T-helper 2 cell treated with Interferon-gamma antibody and Interleukin-4, amounts not matched to agents 100 ng/mL and 5 ng/mL, for 36 hours (primary cell): Measurements from ENCODE around the gene GARIN5A. TPM values are rescaled to one million over a fixed set of nuclear protein-coding genes. Genes with fewer than 3 reads are reported as not detected.
"Not testable (repeated sequence)": the region's sequence is repeated elsewhere in the genome, so short reads cannot be mapped to it uniquely, and the experiment has no call there.

ENCODE experiments used
- intact Hi-C: fragments of 100-400 bp; cut with micrococcal nuclease; formaldehyde crosslinking; loops from one replicate; pipeline ENCODE4 v1.15.1; 2023
- total RNA-seq: library from RNA; stranded (reverse); gene quantifications from 2 replicates; pipeline ENCODE4 v1.2.3, GENCODE V29; 2022

GARIN5A gene
- total RNA-seq, 1 donor from 2014 or later = 0.36 TPM

DNA sequence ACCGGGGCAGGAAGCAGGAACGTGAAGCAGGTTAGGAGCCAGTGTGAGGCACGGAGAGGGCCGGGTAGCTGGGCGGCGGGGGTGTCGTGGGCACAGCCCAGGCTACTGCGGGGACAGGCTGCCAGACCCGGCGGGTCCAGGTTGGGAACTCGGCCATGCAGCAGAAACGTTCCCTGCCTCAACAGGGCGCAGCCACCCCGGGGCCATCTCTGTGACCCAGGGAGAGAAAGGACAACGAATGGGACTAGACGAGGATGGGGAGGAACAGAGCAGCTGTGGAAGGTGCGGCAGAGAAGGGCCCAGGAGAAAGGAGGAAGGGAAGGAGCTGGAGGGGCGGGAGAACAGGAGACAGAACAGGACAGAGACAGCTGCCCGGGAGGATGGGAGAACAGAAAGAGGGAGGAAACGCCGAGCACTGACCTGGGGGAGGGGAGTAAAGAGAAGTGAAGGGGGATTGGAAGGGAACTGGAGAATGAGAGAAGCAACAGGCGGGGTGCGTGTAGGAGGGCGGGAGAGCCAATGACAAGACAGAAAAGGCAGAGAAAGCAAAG, 12.9 kb upstream of the GARIN5A start:
- intact Hi-C loops = no loop called here

DNA sequence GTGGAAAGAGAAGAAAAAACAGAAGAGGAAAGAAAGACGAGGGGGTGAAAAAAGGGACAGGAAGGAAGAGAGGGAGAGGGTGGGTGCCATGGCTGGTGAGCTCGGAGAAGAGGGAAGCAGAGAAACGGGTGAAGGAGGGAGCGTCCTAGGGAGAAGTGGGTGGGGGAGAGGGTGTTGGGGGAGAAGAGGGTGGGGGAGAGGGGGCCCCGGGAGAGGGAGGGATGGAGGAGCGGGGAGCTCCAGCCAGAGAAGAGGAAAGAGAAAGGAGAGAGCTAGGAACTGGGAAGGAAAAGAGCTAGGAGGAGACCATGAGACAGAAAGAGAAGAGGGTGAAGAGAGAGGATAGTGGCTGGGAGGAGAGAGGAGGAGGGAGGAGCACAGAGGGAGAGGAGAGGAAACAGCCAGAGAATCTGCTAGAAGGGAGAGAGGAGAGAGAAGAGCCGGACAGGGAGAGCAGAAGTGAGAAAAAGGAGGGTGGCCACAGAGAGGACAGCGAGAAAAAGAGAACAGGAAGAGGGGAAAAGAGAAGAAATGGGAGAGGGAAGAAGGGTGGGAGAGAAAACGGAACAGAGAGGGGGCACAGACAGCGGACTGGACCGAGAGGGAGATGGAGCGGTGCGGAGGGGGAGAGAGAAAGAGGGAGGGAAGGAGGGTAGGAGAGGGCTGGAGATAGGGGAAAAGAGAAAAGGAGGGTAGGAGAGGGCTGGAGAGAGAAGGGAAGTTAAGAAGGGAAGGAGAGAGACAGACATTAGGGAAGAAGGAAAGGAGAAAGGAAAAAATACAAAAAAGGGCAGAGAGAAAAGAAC, 11.9 kb upstream of the GARIN5A start:
- intact Hi-C loops = no loop called here

DNA sequence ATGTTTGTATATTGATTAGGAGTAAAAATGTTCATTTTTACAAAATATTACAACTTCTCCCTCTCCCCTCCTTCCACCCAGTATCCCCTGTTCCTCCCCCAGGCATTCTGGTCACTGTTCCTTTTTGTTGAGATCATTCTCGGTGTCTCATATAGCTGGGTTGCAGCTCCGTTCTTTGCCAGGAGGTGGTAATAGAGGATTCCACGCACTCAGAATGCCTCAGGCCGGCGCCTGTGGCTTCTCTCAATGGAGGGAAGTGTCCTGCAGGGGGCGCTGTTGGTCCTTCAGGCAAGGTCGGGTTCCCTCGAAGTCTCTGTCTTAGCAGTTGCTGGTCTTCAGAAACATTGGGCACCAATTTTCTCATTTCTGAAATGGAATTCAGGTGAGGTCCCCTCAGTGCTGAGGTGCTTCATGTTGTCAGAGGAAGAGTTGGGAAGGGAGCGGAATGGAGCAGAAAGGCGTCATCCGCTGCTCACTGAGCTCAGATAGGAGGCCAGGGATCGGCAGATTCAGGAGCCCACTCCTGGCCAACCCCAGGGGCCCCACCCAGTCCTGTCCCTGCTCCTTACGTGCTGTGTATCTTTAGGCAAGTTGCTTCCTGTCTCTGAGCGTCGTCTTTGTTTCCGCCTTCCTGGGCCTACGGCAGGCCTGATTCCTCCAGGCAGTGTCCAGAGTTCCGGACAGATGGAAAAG, 10.3 kb upstream of the GARIN5A start:
- intact Hi-C loops = no loop called here

- intact Hi-C loops = no loop called here
These were observed 8.8 kb upstream of the GARIN5A start for GRCh38 chr19:50485284-50485955.

DNA sequence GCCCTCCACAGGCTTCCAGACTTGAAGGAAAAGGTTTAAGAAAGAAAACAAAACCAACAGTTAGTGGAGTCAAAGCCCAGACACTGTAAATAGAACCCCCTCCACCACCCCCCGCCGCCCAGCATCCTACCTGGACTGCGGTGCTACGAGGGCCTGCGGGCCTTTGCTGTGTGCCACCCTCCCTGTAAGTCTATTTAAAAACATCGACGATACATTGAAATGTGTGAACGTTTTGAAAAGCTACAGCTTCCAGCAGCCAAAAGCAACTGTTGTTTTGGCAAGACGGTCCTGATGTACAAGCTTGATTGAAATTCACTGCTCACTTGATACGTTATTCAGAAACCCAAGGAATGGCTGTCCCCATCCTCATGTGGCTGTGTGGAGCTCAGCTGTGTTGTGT, 6.3 kb upstream of the GARIN5A start:
- intact Hi-C loops = no loop called here

DNA sequence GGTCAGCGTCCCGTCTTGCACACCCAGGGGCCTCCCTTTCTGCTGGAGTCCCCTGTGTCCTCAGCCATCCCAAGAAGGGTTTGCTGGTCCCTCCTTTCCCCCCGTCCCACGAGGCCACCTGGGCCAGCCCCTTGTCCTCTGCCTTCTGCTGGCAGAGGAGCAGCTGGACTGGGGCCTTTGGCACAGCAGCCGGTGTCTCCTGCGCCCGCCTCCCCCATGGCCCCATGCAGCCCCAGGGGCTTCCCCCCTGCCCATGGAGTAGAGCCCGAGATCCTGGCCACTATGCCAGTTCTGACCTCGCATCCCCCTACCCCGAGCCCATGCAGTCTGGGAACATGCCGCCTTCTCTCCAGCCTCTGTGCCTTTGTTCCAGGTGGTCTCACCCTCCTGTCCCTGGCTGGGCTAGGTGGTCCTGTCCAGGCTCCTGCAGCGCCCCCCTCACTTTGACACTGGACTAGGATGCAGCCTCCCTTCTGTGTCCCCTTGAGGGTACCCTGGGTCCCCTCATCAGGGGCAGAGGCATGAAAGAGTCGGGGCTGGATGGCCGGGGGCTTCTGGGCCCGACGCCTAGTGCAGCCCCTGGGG, 5.7 kb upstream of the GARIN5A start:
- intact Hi-C loops = no loop called here

GRCh38 chr19:50481351-50482149, 4.9 kb upstream of the GARIN5A start:
- intact Hi-C loops = no loop called here

DNA sequence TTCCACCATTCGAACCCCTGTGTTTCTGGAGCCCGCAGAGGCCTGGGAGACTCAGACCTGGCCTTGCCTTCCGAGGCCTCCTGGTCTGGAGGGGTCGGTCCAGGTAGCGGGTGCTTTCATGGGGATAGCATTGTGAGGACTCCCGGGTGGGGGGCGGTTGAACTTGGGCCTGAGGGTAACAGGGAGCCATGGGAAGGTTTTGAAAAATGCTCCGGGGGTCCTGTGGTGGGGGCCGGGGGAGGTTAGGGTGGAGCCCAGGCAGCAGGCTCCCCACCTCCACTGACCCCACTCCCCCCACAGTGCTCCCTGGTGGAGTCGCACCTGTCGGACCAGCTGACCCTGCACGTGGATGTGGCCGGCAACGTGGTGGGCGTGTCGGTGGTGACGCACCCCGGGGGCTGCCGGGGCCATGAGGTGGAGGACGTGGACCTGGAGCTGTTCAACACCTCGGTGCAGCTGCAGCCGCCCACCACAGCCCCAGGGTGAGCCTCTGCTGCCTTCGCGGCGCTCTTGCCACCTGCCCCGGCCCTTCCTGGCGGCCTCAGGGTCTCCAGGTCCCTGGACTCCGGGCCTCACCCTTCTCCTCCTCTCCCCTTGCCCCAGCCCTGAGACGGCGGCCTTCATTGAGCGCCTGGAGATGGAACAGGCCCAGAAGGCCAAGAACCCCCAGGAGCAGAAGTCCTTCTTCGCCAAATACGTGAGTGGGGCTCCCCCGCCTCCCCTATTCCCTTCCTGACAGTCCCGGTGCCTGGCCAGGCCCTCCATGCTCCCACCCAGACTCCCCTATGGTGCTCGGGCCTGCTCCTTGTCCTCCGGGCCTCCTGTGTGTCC, 3.8 kb upstream of the GARIN5A start:
- intact Hi-C loops = no loop called here

GRCh38 chr19:50479761-50480251, 3.2 kb upstream of the GARIN5A start:
- intact Hi-C loops = no loop called here

DNA sequence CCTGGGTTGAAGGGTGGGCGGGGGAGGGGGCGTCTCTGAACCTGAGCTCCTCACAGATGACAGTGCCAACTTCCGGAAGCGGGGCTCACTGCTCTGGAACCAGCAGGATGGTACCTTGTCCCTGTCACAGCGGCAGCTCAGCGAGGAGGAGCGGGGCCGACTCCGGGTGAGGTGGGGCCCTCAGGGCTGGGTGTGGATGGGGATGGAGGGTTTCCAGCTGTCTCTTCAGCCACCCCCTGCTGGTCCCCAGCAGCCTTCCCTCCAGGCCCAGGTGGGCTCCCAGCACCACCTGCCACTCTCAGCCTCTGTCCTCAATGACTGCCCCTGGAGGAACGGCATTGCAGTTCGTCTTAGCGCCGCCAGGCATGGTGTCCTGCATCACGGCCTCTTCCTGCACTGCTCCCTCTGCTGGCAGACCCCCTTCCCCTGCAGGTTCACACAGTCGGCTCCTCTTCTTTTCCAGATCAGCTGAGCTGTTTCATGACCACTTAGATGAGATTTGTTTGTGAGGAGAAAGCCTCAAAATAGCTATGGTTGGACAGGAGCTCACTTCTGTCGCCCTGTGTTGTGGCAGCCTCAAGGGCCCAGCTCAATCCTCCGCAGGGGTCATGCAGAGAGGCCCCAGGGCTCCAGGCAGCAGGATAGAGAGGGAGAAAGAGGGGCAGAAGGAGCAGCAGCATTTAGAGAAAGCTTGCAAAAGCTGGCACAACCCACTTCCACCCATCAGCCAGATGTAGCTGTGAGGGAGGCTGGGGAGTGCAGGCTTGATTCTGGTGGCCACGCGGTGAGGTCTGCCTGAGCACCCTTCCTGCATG, 2.5 kb upstream of the GARIN5A start:
- intact Hi-C loops = no loop called here

- intact Hi-C loops = no loop called here
These were observed 1.3 kb upstream of the GARIN5A start for GRCh38 chr19:50477751-50478515.

- intact Hi-C loops = loop anchor here (1.0 kb wide), 3 partner anchors 34 to 120 kb away; partner anchors contain the start of genes JOSD2 and NR1H2
These were observed 225 bp upstream of the GARIN5A start for GRCh38 chr19:50476907-50477238.

- intact Hi-C loops = loop anchor here (1.0 kb wide), 3 partner anchors 36 to 118 kb away; partner anchors contain the start of genes JOSD2 and NR1H2
These were observed 868 bp downstream of the GARIN5A start for GRCh38 chr19:50475736-50476223.

GRCh38 chr19:50475101-50475568, 1.5 kb downstream of the GARIN5A start:
- intact Hi-C loops = no loop called here

DNA sequence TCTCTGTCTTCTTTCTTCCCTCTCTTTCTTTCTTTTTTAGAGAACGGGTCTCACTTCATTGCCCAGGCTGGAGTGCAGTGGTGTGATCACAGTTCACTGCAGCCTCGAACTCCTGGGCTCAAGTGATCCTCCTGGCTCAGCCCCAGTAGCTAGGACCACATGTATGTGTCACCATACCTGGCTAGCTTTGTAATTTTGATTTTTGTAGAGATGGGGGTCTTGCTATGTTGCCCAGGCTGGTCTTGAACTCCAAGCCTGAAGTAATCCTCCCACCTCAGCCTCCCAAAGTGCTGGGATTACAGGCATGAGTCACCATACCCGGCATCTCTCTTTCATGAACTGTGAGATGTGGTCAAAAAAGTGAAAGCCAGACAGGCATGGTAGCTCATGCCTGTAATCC, 3.3 kb downstream of the GARIN5A start:
- intact Hi-C loops = not testable (repeated sequence)

- intact Hi-C loops = no loop called here
These were observed 7.8 kb downstream of the GARIN5A start for GRCh38 chr19:50468818-50469217.

GRCh38 chr19:50467566-50467965, 9.1 kb downstream of the GARIN5A start:
- intact Hi-C loops = no loop called here

GRCh38 chr19:50466706-50467039, 10.0 kb downstream of the GARIN5A start:
- intact Hi-C loops = no loop called here
